Fibroblast of peridontal ligament (primary cell): Measurements from ENCODE around the gene MRPS34.
A peak's percentile ranks its signal among the peaks of the same experiment; 100 is the strongest.

ENCODE experiments used
- DNase-seq: peaks from one replicate; pipeline ENCODE4 v3.0.0-alpha.2; 2010; ENCODE audit errors: extremely low read depth

MRPS34 gene

GRCh38 chr16:1781758-1782407, 8.9 kb upstream of the MRPS34 start:
- peak; percentile 8 for DNase-seq

DNA sequence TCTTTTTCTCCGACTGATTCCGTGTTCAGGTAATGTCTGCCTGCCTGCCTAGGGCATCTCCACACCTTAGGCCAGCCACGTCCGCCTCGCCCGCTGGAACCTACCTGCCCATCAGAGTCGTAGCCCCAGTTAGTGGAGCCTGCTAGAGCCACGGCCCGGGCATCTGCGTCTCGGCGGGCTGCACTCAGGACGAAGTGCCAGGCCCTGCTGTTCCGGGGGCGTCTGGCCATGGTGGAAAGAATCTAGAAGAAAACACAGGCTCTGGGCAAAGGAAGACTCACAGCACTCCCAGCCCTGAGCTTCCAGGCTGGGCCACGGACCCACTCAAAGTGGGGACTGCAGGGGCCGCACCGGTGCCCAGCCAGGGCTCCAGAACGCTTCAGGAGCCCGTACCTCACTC, 8.3 kb upstream of the MRPS34 start:
- DNase-seq = no peak

DNA sequence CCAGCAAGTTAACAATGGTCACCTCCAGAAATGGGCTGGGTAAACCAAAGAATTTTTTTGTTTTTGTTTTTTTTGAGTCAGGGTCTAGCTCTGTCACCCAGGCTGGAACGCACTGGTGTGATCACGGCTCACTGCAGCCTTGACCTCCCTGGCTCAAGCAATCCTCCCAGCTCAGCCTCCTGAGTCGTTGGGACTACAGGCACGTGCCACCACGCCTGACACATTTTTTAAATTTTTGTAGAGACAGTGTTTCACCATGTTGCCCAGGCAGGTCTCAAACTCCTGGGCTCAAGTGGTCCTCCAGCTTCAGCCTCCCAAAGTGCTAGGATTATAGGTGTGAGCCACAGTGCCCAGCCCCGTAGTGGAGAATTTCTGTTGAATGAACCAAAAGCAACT, 7.7 kb upstream of the MRPS34 start:
- DNase-seq = no peak

DNA sequence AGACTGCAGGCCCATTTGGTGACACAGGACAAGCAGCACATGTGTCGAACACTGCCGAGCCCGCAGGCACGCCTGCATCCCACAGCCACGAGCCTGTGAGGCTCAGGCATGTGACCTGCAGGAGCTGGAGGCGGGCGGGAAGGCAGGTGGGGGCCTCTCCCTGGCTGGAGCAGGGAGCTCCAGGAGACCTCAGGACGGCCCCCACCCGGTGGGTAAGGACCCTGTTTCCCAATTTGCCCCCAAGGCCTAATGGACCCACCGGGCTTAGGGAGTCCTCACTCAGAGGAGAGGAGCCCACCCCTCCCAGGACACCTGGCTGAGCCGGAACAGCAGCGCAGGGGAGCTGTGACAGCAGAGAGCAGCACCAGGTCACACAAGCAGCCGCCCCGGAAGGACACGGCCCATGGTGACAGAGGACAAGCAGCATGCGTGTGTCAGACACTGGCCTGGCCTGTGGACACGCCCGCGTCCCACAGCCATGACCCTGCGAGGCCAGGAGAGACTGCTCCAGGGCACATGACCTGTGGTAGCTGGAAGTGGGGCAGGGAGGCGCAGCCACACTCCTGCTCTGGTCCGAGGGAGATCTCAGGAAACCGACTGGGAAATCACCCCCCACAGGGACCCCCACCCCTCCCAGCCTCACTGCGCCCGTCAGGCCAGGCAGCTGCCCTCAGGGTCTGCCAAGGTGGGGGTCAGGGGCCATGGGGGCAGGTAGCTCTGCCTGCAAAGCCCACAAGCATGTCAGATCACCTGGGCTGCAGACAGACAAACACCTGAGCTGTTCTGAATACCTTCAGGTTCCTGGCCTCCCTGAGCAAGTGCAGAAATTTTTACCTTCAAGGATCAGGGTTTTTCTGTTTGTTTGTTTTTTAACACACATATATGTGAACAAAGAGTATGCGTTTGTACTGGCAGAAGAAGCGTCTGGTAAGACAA, 7.1 kb upstream of the MRPS34 start:
- no peak for DNase-seq

DNA sequence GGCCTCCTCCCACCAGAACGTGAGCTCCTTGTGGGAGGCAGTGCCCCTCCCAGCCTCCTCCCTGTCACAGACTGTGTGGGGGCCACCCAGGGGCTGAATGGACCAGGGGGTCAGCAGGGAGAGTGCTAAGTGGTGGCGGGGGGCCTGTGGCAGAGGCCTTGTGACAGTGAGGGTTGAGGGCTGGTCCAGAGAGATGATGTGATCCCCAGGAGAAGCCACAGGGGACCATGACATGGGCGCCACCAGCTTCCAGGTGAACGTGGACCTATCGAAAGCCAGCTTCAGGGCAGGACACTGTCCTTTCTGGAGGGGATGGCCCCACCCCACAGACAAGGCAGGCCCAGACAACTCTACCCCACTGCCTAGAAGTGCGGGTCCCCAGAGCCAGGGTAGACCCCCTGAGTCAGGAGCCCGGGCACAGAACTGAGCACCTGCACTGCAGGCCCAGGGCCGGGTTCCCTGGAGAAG, 6.3 kb upstream of the MRPS34 start:
- DNase-seq = no peak

DNA sequence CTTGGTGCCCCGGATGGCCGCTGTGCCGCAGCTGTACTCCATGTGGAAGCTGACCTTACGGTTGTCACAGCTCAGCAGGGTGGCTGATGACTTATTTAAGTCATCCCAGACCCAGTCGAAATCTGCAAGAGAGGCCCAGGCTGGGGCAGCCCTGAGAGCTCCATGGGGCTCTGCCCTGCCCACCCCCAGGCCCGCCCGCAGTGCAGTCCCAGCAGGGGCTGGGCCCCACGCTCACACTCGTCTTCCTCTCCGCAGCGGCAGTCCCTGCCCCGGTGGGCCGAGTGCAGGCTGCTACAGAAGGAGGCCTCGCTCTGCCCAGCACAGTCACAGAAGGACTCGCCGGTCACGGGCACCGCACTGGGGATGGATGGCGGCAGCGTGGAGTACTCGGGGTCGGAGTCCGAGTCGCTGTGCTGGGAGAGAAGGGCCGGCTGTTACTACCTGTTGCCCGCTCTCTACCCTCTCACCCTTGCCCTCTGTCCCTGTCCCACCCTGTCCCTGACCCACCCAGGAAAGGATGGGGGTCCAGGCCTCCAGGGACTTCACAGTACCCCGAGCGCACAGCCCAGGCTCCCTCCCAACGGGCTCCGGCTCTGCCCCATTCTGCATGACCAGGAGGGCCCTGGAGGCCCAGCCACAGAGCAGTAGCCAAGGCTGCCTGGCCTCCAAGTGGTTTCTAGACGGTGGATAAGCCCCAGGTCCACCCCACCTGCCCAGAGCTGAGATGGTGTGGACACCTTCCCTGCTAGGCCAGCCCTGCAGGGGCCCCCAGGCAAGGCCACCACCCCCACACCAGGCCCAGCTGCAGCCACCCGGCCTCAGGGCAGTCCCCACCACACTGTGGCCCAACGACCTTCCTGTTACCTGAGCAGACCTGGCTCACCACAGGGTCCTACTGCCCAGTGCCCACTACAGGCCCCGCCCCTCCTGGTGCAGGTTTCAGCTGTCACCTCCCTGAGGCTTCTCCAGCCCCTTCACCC, 5.6 kb upstream of the MRPS34 start:
- DNase-seq = no peak

- DNase-seq = no peak
These were observed 4.7 kb upstream of the MRPS34 start for GRCh38 chr16:1777375-1778199.

GRCh38 chr16:1776991-1777374, 4.0 kb upstream of the MRPS34 start:
- no peak for DNase-seq

- no peak for DNase-seq
These were observed 3.7 kb upstream of the MRPS34 start for GRCh38 chr16:1776672-1776955.

- no peak for DNase-seq
These were observed 3.1 kb upstream of the MRPS34 start for GRCh38 chr16:1775846-1776671.

- DNase-seq = no peak
These were observed 2.3 kb upstream of the MRPS34 start for GRCh38 chr16:1775006-1775845.

DNA sequence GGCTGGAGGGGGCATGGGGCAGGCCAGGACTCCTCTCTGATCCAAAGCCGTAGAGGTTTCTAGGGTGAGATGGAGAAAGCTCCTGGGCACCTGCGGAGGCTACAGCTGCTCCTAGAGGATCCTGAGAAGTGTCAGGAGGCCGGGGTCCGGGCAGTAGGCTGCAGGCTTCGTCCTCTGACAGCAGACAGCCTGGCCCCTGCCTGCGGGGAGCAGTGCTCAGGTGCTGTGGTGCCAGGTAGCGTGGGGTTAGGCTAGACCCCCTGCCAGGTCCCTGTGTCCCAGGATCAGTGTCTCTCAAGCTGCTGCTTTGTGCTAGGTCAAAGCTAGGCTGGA, 1.5 kb upstream of the MRPS34 start:
- no peak for DNase-seq

- DNase-seq = peak; percentile 33
These were observed 941 bp upstream of the MRPS34 start for GRCh38 chr16:1773703-1774447.

GRCh38 chr16:1772362-1772907, 499 bp downstream of the MRPS34 start, which contains the start of gene EME2:
EME2 (plus strand) TSS chr16:1772810; CDS start chr16:1773228, 418 bp downstream.
- no peak for DNase-seq

- no peak for DNase-seq
These were observed 1.0 kb downstream of the MRPS34 start for GRCh38 chr16:1771864-1772361.

- DNase-seq = peak; percentile 57
These were observed 1.6 kb downstream of the MRPS34 start, which contains the start of gene NME3 for GRCh38 chr16:1771188-1771863. NME3 (minus strand) TSS chr16:1771543; CDS start chr16:1771534, 9 bp downstream.
